Measurements from ENCODE around the gene RTP2.

RTP2 gene

GRCh38 chr3:187738331-187739093, 36.2 kb upstream of the RTP2 start:
- peak; percentile 78 for DNase-seq

GRCh38 chr3:187738071-187738330, 35.6 kb upstream of the RTP2 start:
- no peak for DNase-seq

GRCh38 chr3:187737368-187738070, 35.2 kb upstream of the RTP2 start:
- DNase-seq, result peak; percentile 45

GRCh38 chr3:187737006-187737367, 34.6 kb upstream of the RTP2 start:
- DNase-seq, result no peak

GRCh38 chr3:187736418-187736871, 34.1 kb upstream of the RTP2 start:
- no peak for DNase-seq

- no peak for DNase-seq
These were observed 33.5 kb upstream of the RTP2 start for GRCh38 chr3:187735837-187736236.

GRCh38 chr3:187735383-187735782, 33.0 kb upstream of the RTP2 start:
- no peak for DNase-seq

GRCh38 chr3:187734841-187735240, 32.5 kb upstream of the RTP2 start:
- no peak for DNase-seq

- no peak for DNase-seq
These were observed 31.0 kb upstream of the RTP2 start for GRCh38 chr3:187733371-187733770.

GRCh38 chr3:187729598-187729997, 27.2 kb upstream of the RTP2 start:
- DNase-seq, result no peak

- no peak for DNase-seq
These were observed 26.7 kb upstream of the RTP2 start for GRCh38 chr3:187728940-187729583.

- no peak for DNase-seq
These were observed 25.9 kb upstream of the RTP2 start for GRCh38 chr3:187728248-187728647.

- DNase-seq, result no peak
These were observed 24.2 kb upstream of the RTP2 start for GRCh38 chr3:187726564-187726963.

GRCh38 chr3:187725653-187726370, 23.5 kb upstream of the RTP2 start:
- DNase-seq, result no peak

- no peak for DNase-seq
These were observed 22.9 kb upstream of the RTP2 start for GRCh38 chr3:187725224-187725623.

- no peak for DNase-seq
These were observed 19.9 kb upstream of the RTP2 start for GRCh38 chr3:187722206-187722612.

- DNase-seq, result no peak
These were observed 18.7 kb upstream of the RTP2 start for GRCh38 chr3:187721055-187721454.

- DNase-seq, result no peak
These were observed 17.9 kb upstream of the RTP2 start for GRCh38 chr3:187720337-187720670.

- DNase-seq, result no peak
These were observed 17.4 kb upstream of the RTP2 start for GRCh38 chr3:187719628-187720336.

- no peak for DNase-seq
These were observed 16.4 kb upstream of the RTP2 start for GRCh38 chr3:187718802-187719201.

- DNase-seq, result no peak
These were observed 15.2 kb upstream of the RTP2 start for GRCh38 chr3:187717572-187717971.

GRCh38 chr3:187714404-187714979, 12.1 kb upstream of the RTP2 start:
- DNase-seq, result peak; percentile 80

GRCh38 chr3:187713504-187713903, 11.1 kb upstream of the RTP2 start:
- peak; percentile 14 for DNase-seq
